ENCODE results near the gene STIM2. TPM values are rescaled to one million over a fixed set of nuclear protein-coding genes. Genes with fewer than 3 reads are reported as not detected.

STIM2 gene
- total RNA-seq, 1 donor from 2014 or later: 25.8 TPM

DNA sequence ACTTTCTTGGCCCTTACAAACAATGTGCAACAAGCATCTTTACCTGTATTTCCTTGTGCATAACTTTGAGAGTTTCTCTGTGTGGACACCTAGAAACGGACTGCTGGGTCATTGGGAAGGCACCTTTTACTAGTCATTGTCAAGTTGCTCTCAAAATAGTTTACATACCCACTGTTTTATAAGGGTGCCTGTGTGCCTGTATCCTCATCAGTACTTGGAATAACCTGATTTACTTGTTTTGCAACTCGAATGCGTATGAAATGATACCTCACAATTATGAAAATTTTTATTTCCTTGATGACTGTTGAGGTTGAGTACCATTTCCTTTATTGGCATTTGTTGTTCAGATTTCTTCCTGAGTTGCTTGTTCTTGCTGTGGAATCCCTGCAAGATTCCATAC, 150.8 kb downstream of the STIM2 start:
- no peaks in the 10 kb centered on the region for H3K27me3 ChIP-seq
- Mint-ChIP-seq H3K36me3 (peaks cover 5% of the 10 kb centered on the region), H3K4me3 (no peak overlapping the region), H3K9me3 (peaks cover 5% of the 10 kb centered on the region), H3K27ac (no peak overlapping the region), H3K4me1 (no peaks in the 10 kb centered on the region), H3K27me3 (ENCODE audit: insufficient read depth, low read depth) (no peaks in the 10 kb centered on the region)
- TF ChIP-seq, protein P1, sequence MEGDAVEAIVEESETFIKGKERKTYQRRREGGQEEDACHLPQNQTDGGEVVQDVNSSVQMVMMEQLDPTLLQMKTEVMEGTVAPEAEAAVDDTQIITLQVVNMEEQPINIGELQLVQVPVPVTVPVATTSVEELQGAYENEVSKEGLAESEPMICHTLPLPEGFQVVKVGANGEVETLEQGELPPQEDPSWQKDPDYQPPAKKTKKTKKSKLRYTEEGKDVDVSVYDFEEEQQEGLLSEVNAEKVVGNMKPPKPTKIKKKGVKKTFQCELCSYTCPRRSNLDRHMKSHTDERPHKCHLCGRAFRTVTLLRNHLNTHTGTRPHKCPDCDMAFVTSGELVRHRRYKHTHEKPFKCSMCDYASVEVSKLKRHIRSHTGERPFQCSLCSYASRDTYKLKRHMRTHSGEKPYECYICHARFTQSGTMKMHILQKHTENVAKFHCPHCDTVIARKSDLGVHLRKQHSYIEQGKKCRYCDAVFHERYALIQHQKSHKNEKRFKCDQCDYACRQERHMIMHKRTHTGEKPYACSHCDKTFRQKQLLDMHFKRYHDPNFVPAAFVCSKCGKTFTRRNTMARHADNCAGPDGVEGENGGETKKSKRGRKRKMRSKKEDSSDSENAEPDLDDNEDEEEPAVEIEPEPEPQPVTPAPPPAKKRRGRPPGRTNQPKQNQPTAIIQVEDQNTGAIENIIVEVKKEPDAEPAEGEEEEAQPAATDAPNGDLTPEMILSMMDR (IDR thresholded peaks at IDR 0.05): no peak
- no peak for TF ChIP-seq EZH2phosphoT487 (IDR thresholded peaks at IDR 0.05)
- no peak for TF ChIP-seq EZH2 (IDR thresholded peaks at IDR 0.05)
- H3K4me1 ChIP-seq: no peaks in the 10 kb centered on the region
- H3K4me2 ChIP-seq: no peak overlapping the region
- H3K4me3 ChIP-seq: no peak overlapping the region
- H3K9me3 ChIP-seq (ENCODE audit: low read depth): no peaks in the 10 kb centered on the region
- no peaks in the 10 kb centered on the region for H4K20me1 ChIP-seq (ENCODE audit: low read depth)
- no peaks in the 10 kb centered on the region for H3K36me3 ChIP-seq
- H3K9ac ChIP-seq: no peak overlapping the region
- DNase-seq (ENCODE audit: low spot score): no peak
- H3F3A ChIP-seq (ENCODE audit: low read depth): peaks cover 3% of the 10 kb centered on the region
- no peaks in the 10 kb centered on the region for H3K79me2 ChIP-seq (ENCODE audit: low read depth)
- no peak overlapping the region for H2AFZ ChIP-seq (replicated peaks)
- H3K27ac ChIP-seq: no peak overlapping the region

DNA sequence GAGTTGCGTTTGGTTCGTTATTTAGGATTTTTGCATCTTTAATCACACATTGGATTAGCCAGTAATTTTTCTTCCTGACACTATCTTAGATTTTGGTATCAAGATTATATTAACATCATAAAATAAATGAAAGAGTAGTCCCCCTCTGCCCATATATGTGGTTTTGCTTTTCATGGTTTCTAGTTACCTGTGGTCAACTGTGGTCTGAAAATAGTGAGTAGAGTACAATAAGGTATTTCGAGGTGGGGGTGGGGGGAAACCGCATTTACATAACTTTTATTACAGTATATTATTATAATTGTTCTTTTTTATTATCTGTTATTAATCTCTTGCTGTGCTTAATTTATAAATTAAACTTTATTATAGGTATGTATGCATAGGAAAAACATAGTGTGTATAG, 152.4 kb downstream of the STIM2 start:
- Mint-ChIP-seq H3K9me3 (peaks cover 5% of the 10 kb centered on the region), H3K4me1 (no peaks in the 10 kb centered on the region), H3K4me3 (no peak overlapping the region), H3K27ac (no peak overlapping the region), H3K27me3 (ENCODE audit: insufficient read depth, low read depth) (no peaks in the 10 kb centered on the region), H3K36me3 (peaks cover 15% of the 10 kb centered on the region)
- DNase-seq (ENCODE audit: low spot score): no peak
- TF ChIP-seq EZH2 (IDR thresholded peaks at IDR 0.05): no peak
- TF ChIP-seq, protein P1 (IDR thresholded peaks at IDR 0.05): no peak
- TF ChIP-seq EZH2phosphoT487 (IDR thresholded peaks at IDR 0.05): no peak
- no peak overlapping the region for H3K4me2 ChIP-seq
- H3K27me3 ChIP-seq: no peaks in the 10 kb centered on the region
- no peaks in the 10 kb centered on the region for H3K36me3 ChIP-seq
- H3K79me2 ChIP-seq (ENCODE audit: low read depth): no peaks in the 10 kb centered on the region
- H3F3A ChIP-seq (ENCODE audit: low read depth): peaks cover 3% of the 10 kb centered on the region
- H3K27ac ChIP-seq: no peak overlapping the region
- H2AFZ ChIP-seq (replicated peaks): no peak overlapping the region
- H3K9ac ChIP-seq: no peak overlapping the region
- no peaks in the 10 kb centered on the region for H4K20me1 ChIP-seq (ENCODE audit: low read depth)
- no peaks in the 10 kb centered on the region for H3K9me3 ChIP-seq (ENCODE audit: low read depth)
- no peaks in the 10 kb centered on the region for H3K4me1 ChIP-seq
- H3K4me3 ChIP-seq: no peak overlapping the region

DNA sequence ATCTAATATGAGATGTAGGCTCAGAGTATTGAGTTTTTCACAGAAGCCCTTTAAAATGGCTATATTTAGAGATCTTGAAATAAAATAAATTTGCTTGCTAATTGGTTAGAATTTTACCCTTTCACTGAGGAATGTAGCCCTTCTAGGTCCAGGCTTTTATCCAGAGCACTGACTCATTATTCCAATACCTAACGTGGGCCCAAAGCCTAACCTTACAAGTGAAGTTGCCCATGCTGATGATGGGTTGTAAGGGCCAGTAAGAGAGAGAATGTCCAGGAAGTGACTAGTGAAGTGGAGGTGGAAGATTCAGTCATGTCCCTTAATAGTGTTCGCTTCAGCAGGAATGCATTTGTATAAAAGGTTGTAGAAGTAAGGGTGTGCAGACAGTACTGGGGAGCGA, 155.9 kb downstream of the STIM2 start:
- TF ChIP-seq, protein P1 (IDR thresholded peaks at IDR 0.05): no peak
- TF ChIP-seq EZH2 (IDR thresholded peaks at IDR 0.05): no peak
- no peak for TF ChIP-seq EZH2phosphoT487 (IDR thresholded peaks at IDR 0.05)
- Mint-ChIP-seq H3K27ac (no peak overlapping the region), H3K4me1 (no peaks in the 10 kb centered on the region), H3K9me3 (peaks cover 5% of the 10 kb centered on the region), H3K36me3 (peaks cover 24% of the 10 kb centered on the region), H3K4me3 (no peak overlapping the region), H3K27me3 (ENCODE audit: insufficient read depth, low read depth) (no peaks in the 10 kb centered on the region)
- H3K4me2 ChIP-seq: no peak overlapping the region
- H3K36me3 ChIP-seq: no peaks in the 10 kb centered on the region
- H3K4me1 ChIP-seq: no peaks in the 10 kb centered on the region
- no peaks in the 10 kb centered on the region for H3K27me3 ChIP-seq
- DNase-seq (ENCODE audit: low spot score): no peak
- no peaks in the 10 kb centered on the region for H4K20me1 ChIP-seq (ENCODE audit: low read depth)
- H3K9ac ChIP-seq: no peak overlapping the region
- no peak overlapping the region for H2AFZ ChIP-seq (replicated peaks)
- peaks cover 2% of the 10 kb centered on the region for H3F3A ChIP-seq (ENCODE audit: low read depth)
- H3K27ac ChIP-seq: no peak overlapping the region
- H3K9me3 ChIP-seq (ENCODE audit: low read depth): no peaks in the 10 kb centered on the region
- no peaks in the 10 kb centered on the region for H3K79me2 ChIP-seq (ENCODE audit: low read depth)
- H3K4me3 ChIP-seq: no peak overlapping the region

All from neural progenitor cell (in vitro differentiated cells).